ENCODE results near the gene GAPT.

DNA sequence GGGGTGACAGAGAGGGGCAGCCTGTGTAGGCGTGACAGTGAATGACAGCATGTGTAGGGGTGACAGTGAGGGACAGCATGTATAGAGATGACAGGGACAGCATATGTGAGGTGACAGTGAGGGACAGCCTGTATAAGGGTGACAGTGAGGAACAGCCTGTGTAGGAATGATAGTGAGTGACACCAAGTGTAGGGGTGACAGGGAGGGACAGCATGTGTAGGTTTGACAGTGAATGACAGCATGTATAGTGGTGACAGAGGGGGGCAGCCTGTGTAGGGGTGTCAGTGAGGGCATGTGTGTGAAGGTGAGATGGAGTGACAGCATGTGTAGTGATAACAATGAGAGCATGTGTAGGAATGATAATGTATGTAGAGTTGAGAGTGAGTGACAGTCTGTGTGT, 8.7 kb upstream of the GAPT start:
- TF ChIP-seq, protein P1, sequence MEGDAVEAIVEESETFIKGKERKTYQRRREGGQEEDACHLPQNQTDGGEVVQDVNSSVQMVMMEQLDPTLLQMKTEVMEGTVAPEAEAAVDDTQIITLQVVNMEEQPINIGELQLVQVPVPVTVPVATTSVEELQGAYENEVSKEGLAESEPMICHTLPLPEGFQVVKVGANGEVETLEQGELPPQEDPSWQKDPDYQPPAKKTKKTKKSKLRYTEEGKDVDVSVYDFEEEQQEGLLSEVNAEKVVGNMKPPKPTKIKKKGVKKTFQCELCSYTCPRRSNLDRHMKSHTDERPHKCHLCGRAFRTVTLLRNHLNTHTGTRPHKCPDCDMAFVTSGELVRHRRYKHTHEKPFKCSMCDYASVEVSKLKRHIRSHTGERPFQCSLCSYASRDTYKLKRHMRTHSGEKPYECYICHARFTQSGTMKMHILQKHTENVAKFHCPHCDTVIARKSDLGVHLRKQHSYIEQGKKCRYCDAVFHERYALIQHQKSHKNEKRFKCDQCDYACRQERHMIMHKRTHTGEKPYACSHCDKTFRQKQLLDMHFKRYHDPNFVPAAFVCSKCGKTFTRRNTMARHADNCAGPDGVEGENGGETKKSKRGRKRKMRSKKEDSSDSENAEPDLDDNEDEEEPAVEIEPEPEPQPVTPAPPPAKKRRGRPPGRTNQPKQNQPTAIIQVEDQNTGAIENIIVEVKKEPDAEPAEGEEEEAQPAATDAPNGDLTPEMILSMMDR (IDR thresholded peaks at IDR 0.05 in 4 of 5, conservative IDR thresholded peaks at IDR 0.05 in 1 of 5), result no peak
- no peak for TF ChIP-seq POLR2A (IDR thresholded peaks at IDR 0.05)
